HG03442 (cell line): Measurements from ENCODE around the gene IL19.

ENCODE experiments used
- ATAC-seq: cut with Tn5 transposase; IDR thresholded peaks from one replicate; pipeline ENCODE4 v1.9.1; 2021; ENCODE audit warnings: mild to moderate bottlenecking, moderate library complexity; ENCODE audit not compliant: unreplicated experiment

Gene IL19

GRCh38 chr1:206828765-206829164, 58.2 kb downstream of the IL19 start:
- ATAC-seq = no peak

- ATAC-seq = no peak
Observed at GRCh38 chr1:206829282-206829681, 58.7 kb downstream of the IL19 start.

- ATAC-seq = no peak
Observed at GRCh38 chr1:206829875-206830274, 59.3 kb downstream of the IL19 start.

GRCh38 chr1:206831650-206832049, 61.1 kb downstream of the IL19 start:
- ATAC-seq = no peak

- ATAC-seq = no peak
Observed at GRCh38 chr1:206832352-206832880, 61.8 kb downstream of the IL19 start.

GRCh38 chr1:206833106-206833680, 62.6 kb downstream of the IL19 start:
- no peak for ATAC-seq

- ATAC-seq = no peak
Observed at GRCh38 chr1:206833801-206834200, 63.2 kb downstream of the IL19 start.

GRCh38 chr1:206834217-206834616, 63.6 kb downstream of the IL19 start:
- no peak for ATAC-seq

- ATAC-seq = no peak
Observed at GRCh38 chr1:206834711-206835110, 64.1 kb downstream of the IL19 start.

GRCh38 chr1:206835186-206835585, 64.6 kb downstream of the IL19 start:
- no peak for ATAC-seq

GRCh38 chr1:206836111-206836510, 65.5 kb downstream of the IL19 start:
- ATAC-seq = no peak

- ATAC-seq = no peak
Observed at GRCh38 chr1:206839006-206839560, 68.5 kb downstream of the IL19 start.

GRCh38 chr1:206839857-206840256, 69.3 kb downstream of the IL19 start:
- ATAC-seq = no peak

- ATAC-seq = no peak
Observed at GRCh38 chr1:206841609-206842323, 71.2 kb downstream of the IL19 start.

- ATAC-seq = no peak
Observed at GRCh38 chr1:206842854-206843253, 72.3 kb downstream of the IL19 start.

GRCh38 chr1:206843626-206844025, 73.1 kb downstream of the IL19 start:
- ATAC-seq = no peak

- no peak for ATAC-seq
Observed at GRCh38 chr1:206846487-206846886, 75.9 kb downstream of the IL19 start.

- no peak for ATAC-seq
Observed at GRCh38 chr1:206847337-206847834, 76.8 kb downstream of the IL19 start.

- ATAC-seq = no peak
Observed at GRCh38 chr1:206847946-206848345, 77.4 kb downstream of the IL19 start.

- ATAC-seq = no peak
Observed at GRCh38 chr1:206850401-206850800, 79.8 kb downstream of the IL19 start.

- ATAC-seq = no peak
Observed at GRCh38 chr1:206851341-206852010, 80.9 kb downstream of the IL19 start.
